LNCaP clone FGC (cell line): Measurements from ENCODE around the gene UBXN7.
"Not testable (repeated sequence)": the region's sequence is repeated elsewhere in the genome, so short reads cannot be mapped to it uniquely, and the experiment has no call there.

Experiments used
- DNase-seq: peaks from one replicate; pipeline ENCODE4 v3.0.0-alpha.2; 2011; ENCODE audit warnings: low read depth
- H3K4me3 ChIP-seq: 2 replicates; pipeline ENCODE4 v1.5.1; 2011; ENCODE audit warnings: mild to moderate bottlenecking, low read depth, low read length, control low read depth
- TF ChIP-seq, protein P1 (sequence below): IDR thresholded peaks from 2 replicates; pipeline ENCODE4 v1.5.1; 2012; ENCODE audit warnings: mild to moderate bottlenecking; ENCODE audit not compliant: control insufficient read depth, insufficient read depth; ENCODE audit errors: extremely low read depth

UBXN7 gene

DNA sequence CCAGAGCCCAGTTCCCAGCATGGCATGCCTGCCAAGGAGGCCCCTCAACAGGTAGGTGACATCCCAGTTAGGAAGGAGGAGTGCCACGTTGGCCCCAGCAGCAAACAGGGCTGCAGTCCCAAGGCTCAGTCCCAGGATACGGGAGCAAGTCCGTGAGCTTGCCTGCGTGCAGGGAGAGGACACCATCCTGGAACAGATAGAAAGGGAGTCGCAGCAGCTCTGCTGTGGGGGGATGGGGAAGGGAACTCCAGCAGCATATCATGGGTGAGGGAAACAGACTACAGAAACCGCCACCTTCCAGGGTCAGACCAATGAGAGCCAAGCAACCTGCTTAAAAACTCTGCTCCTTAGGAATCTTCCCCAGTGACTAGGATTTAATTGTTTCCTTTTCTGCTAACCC, 104.8 kb downstream of the UBXN7 start:
- no peak overlapping the region for H3K4me3 ChIP-seq
- TF ChIP-seq, protein P1, sequence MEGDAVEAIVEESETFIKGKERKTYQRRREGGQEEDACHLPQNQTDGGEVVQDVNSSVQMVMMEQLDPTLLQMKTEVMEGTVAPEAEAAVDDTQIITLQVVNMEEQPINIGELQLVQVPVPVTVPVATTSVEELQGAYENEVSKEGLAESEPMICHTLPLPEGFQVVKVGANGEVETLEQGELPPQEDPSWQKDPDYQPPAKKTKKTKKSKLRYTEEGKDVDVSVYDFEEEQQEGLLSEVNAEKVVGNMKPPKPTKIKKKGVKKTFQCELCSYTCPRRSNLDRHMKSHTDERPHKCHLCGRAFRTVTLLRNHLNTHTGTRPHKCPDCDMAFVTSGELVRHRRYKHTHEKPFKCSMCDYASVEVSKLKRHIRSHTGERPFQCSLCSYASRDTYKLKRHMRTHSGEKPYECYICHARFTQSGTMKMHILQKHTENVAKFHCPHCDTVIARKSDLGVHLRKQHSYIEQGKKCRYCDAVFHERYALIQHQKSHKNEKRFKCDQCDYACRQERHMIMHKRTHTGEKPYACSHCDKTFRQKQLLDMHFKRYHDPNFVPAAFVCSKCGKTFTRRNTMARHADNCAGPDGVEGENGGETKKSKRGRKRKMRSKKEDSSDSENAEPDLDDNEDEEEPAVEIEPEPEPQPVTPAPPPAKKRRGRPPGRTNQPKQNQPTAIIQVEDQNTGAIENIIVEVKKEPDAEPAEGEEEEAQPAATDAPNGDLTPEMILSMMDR = no peak
- no peak for DNase-seq

DNA sequence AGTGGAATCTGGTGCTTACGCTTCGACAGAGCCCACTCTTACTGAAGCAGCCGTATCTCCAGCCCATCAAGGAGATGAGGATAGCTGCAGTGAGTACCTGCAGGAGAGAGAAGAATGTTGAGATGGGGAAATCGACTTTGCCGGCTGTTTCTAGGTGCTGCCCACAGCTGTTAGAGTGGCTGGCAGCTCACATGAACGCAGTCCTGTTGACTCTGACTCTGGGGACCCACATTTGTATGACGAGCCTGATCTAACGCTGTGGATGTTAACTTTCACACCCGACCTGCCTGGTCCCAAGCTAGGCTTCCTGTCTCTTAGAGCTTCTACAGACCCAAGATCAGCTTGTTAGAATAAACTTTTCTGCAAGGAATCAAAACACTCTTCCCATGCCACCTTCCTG, 105.3 kb downstream of the UBXN7 start:
- H3K4me3 ChIP-seq = no peak overlapping the region
- DNase-seq = no peak
- TF ChIP-seq, protein P1 = no peak

DNA sequence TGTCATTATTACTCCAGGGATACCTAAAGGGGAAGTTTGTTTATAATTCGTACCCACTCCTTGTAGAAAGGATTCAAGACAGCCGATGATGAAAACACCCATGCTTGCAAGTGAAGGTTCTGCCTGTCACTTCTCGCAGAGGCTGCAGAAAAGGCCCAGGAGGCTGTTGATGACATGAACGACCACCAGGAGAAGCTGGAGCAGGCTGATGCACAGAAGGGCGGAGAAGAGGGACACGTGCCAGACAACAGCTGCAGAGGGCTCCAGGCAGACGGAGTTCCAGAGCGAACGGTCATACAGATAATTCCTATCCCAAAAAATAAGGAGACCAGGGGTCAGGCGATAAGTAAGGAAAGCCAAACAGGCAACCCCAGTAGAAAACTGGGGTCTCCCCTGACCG, 108.5 kb downstream of the UBXN7 start:
- no peak for DNase-seq
- H3K4me3 ChIP-seq = no peak overlapping the region
- TF ChIP-seq, protein P1 = no peak

DNA sequence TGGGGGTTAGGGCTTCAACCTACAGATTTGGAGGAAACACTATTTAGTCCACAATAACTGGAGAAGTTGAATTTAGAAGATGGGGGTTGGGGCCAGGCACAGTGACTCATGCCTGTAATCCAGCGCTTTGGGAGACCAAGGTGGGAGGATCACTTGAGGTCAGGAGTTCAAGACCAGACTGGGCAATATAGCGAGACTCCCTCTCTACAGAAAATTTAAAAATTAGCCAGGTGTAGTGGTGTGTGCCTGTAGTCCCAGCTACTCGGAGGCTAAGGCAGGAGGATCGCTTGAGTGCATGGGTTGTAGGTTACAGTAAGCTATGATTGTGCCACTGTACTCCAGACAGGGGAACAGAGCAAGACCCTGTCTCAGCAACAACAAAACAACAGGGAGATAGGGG, 109.2 kb downstream of the UBXN7 start:
- DNase-seq = no peak
- H3K4me3 ChIP-seq = no peak overlapping the region
- TF ChIP-seq, protein P1 = no peak

DNA sequence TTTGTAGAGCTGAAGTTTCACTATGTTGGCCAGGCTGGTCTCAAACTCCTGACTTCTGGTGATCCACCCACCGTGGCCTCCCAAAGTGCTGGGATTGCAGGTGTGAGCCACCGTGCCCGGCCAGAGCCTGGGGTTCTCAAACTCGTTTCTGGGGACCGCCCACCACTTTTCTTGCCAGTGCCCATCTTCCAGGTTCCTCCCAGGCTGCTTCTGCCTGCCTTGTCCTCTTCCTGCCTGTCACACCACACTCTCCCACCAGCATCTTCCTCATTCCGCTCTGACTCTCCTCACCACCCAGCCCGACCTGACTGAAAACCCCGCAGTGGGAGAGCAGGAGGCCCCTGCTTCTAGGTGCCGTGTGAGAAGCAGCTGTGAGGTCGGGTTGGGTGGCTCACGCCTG, 111.1 kb downstream of the UBXN7 start:
- no peak overlapping the region for H3K4me3 ChIP-seq
- TF ChIP-seq, protein P1 = no peak
- no peak for DNase-seq

DNA sequence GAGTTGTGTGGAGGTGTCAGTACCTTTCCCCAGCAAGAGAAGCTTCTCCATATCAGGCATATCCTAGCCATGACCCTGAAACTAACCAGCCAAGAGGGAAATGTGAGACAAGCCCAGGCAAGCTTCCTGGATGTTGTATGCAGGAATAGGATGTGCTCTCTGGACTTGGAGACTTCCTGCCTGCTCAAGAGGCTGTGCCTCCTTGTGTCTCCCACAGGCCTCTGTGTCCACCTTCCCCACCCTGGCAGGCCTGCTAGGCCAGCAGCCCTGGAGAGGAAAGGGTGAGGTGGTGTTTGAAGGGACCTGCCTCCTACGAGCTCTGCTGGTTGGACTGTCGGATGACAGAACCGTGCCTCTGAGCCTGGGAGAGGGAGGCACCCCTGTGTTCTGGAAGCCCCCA, 112.1 kb downstream of the UBXN7 start:
- H3K4me3 ChIP-seq = no peak overlapping the region
- TF ChIP-seq, protein P1 = no peak
- DNase-seq = no peak

DNA sequence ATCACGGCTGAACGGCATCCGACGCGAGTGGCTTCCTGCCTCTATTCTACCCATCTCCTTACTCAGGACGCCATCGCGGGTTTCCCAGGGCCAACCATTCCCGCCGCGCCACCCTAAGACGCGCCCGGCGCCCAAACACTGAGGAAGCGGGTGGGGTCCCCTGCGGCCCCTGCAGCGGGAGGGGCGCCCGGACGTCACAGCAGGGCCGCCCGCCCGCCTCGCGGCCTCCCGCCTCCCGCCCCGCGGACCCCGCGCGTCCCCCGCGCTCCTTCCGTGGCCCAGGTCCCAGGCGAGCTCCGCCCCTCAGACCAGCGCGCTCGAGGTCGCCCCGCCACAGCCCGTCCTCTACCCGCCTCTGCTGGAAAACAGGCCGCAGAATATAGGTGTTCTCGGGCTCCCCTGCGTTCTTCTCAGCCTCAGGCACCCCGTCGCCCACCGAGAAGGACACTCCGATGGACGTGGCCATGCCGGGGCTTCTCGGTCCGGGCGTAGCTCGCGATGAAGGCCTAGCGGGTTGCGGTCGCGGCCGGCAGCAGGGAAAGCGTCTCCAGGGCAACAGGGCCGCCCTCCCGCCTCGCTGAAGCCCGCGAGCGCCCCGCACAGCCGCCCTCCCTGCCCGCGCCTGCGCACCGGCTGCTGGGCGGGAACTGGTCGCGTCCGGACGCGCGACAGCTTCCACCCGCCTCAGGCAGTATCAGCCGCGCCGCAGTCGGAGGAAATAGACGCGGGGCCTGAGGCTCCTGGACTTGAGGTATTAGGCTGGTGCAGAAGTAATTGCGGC, 114.3 kb downstream of the UBXN7 start, which contains the start of gene DYNLT2B:
DYNLT2B (minus strand) TSS at position 554 of the 781 bp plus-strand sequence; CDS start at position 466, 88 bp downstream.
- H3K4me3 ChIP-seq = peak within 1 kb of the TSS; percentile 59
- TF ChIP-seq, protein P1 = no peak; the same call in 1 of the 2 replicates
- peak; percentile 61 for DNase-seq

DNA sequence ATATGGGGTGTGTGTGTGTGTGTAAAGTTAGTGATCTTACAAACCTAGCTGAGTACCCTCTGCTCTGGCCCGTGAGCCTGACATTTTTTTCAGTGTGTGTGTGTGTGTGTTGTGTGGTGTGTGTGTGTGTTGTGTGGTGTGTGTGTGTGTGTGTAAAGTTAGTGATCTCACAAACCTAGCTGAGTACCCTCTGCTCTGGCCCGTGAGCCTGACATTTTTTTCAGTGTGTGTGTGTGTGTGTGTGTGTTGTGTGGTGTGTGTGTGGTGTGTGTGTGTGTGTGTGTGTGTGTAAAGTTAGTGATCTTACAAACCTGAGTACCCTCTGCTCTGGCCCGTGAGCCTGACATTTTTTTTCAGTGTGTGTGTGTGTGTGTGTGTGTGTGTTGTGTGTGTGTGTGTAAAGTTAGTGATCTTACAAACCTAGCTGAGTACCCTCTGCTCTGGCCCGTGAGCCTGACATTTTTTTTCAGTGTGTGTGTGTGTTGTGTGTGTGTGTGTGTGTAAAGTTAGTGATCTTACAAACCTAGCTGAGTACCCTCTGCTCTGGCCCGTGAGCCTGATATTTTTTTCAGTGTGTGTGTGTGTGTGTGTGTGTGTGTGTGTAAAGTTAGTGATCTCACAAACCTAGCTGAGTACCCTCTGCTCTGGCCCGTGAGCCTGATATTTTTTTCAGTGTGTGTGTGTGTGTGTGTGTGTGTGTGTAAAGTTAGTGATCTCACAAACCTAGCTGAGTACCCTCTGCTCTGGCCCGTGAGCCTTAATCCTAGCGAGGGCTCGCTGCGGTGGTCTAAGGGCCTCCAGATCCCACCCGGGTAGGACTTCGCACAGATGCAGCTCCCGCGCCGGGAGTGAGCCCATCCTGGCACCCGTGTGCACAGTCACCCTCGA, 115.2 kb downstream of the UBXN7 start:
- peak overlapping the region; percentile 59 for H3K4me3 ChIP-seq
- not testable (repeated sequence) for DNase-seq
